Neural cell (in vitro differentiated cells): Measurements from ENCODE around the gene ZNF407. TPM values are rescaled to one million over a fixed set of nuclear protein-coding genes. Genes with fewer than 3 reads are reported as not detected.

Experiments
- H2AFZ ChIP-seq: fragments of 200-600, 300-800 bp; sonication (generic), shearing (Covaris generic); 2 replicates; pipeline ENCODE4 v1.6.0; 2014; ENCODE audit warnings: low read depth, mild to moderate bottlenecking, antibody characterized with exemption, low read length, moderate library complexity
- H3F3A ChIP-seq: fragments of 200-600 bp; shearing (Covaris generic); 2 replicates; pipeline ENCODE4 v1.6.1; 2016; ENCODE audit warnings: mild to moderate bottlenecking, moderate library complexity, mixed read lengths, antibody characterized with exemption, low read length; ENCODE audit not compliant: insufficient read depth, poor library complexity, severe bottlenecking
- H3K27ac ChIP-seq: fragments of 200-600, 300-800 bp; sonication (generic), shearing (Covaris generic); 2 replicates; pipeline ENCODE4 v1.5.1; 2014; ENCODE audit warnings: mild to moderate bottlenecking, low read length, moderate library complexity
- H3K27me3 ChIP-seq: fragments of 300-800, 200-600 bp; sonication (generic), shearing (Covaris generic); 2 replicates; pipeline ENCODE4 v1.6.0; 2014; ENCODE audit warnings: mild to moderate bottlenecking, low read depth, low read length, moderate library complexity; ENCODE audit not compliant: insufficient read depth
- H3K36me3 ChIP-seq: fragments of 300-800, 200-600 bp; sonication (generic), shearing (Covaris generic); 2 replicates; pipeline ENCODE4 v1.5.1; 2014; ENCODE audit warnings: mild to moderate bottlenecking, antibody characterized with exemption, low read length, moderate library complexity; ENCODE audit not compliant: insufficient read depth
- H3K4me2 ChIP-seq: fragments of 300-800, 200-600 bp; sonication (generic), shearing (Covaris generic); 2 replicates; pipeline ENCODE4 v1.6.0; 2014; ENCODE audit warnings: mild to moderate bottlenecking, low read length
- H3K4me3 ChIP-seq: fragments of 300-800, 200-600 bp; sonication (generic), shearing (Covaris generic); 2 replicates; pipeline ENCODE4 v1.5.1; 2014; ENCODE audit warnings: mild to moderate bottlenecking, low read length, moderate library complexity
- H3K79me2 ChIP-seq: fragments of 200-600 bp; shearing (Covaris generic); replicated peaks from 2 replicates; pipeline ENCODE4 v1.6.0; 2014; ENCODE audit warnings: mild to moderate bottlenecking, low read length, moderate library complexity; ENCODE audit not compliant: insufficient read depth
- H3K9ac ChIP-seq: fragments of 300-800, 200-600 bp; sonication (generic), shearing (Covaris generic); 2 replicates; pipeline ENCODE4 v1.6.1; 2016; ENCODE audit warnings: mild to moderate bottlenecking, low read length, mixed read lengths
- H3K9me2 ChIP-seq: fragments of 200-600 bp; shearing (Covaris generic); 2 replicates; pipeline ENCODE4 v1.6.1; 2016; ENCODE audit warnings: mild to moderate bottlenecking, low read length, mixed read lengths; ENCODE audit not compliant: insufficient read depth
- H3K9me3 ChIP-seq: fragments of 200-600, 300-800 bp; sonication (generic), shearing (Covaris generic); 2 replicates; pipeline ENCODE4 v1.6.1; 2016; ENCODE audit warnings: mild to moderate bottlenecking, mixed run types, low read length, moderate library complexity, mixed read lengths
- H4K20me1 ChIP-seq: fragments of 200-600 bp; shearing (Covaris generic); 2 replicates; pipeline ENCODE4 v1.6.1; 2016; ENCODE audit warnings: mild to moderate bottlenecking, mixed run types; ENCODE audit not compliant: insufficient read depth
- EP300 ChIP-seq: fragments of 450-650 bp; conservative IDR thresholded peaks from 2 replicates; pipeline ENCODE4 v1.6.1; 2014; ENCODE audit warnings: antibody characterized with exemption, mild to moderate bottlenecking, moderate library complexity; ENCODE audit not compliant: poor library complexity, severe bottlenecking
- EZH2 ChIP-seq: fragments of 200-600, 300-800 bp; shearing (Covaris generic), sonication (generic); IDR thresholded peaks from 2 replicates; pipeline ENCODE4 v1.6.1; 2014; ENCODE audit warnings: antibody characterized with exemption, low read length, borderline replicate concordance, mild to moderate bottlenecking; ENCODE audit not compliant: insufficient read depth, poor library complexity, severe bottlenecking
- MXI1 ChIP-seq: fragments of 450-650 bp; conservative IDR thresholded peaks from 2 replicates; pipeline ENCODE4 v1.6.1; 2014; ENCODE audit warnings: antibody characterized with exemption, mild to moderate bottlenecking; ENCODE audit not compliant: poor library complexity, severe bottlenecking
- POLR2AphosphoS5 ChIP-seq: IDR thresholded peaks from 2 replicates; pipeline ENCODE4 v1.6.1; 2012
- RAD21 ChIP-seq: fragments of 450-650 bp; conservative IDR thresholded peaks from 2 replicates; pipeline ENCODE4 v1.6.1; 2014; ENCODE audit warnings: antibody characterized with exemption, mild to moderate bottlenecking, moderate library complexity
- SMC3 ChIP-seq: fragments of 450-650 bp; conservative IDR thresholded peaks from 2 replicates; pipeline ENCODE4 v1.6.1; 2014; ENCODE audit warnings: antibody characterized with exemption, mild to moderate bottlenecking, moderate library complexity; ENCODE audit not compliant: poor library complexity
- TAF1 ChIP-seq: IDR thresholded peaks from 2 replicates; pipeline ENCODE4 v1.6.1; 2012; ENCODE audit warnings: low read depth
- polyA plus RNA-seq: library from polyadenylated mRNA; depleted of rRNA; stranded (reverse); fragments of >200 nt; gene quantifications from 2 replicates; pipeline ENCODE4 v1.2.3, GENCODE V29; 2014
- TF ChIP-seq, protein P1 (sequence below): IDR thresholded peaks from 2 replicates; pipeline ENCODE4 v1.6.1; 2012; ENCODE audit warnings: borderline replicate concordance
- TF ChIP-seq, protein P2 (sequence below): fragments of 450-650 bp; IDR thresholded peaks from 2 replicates; pipeline ENCODE4 v1.5.1; 2014; ENCODE audit warnings: antibody characterized with exemption, mild to moderate bottlenecking, moderate library complexity; ENCODE audit not compliant: poor library complexity, severe bottlenecking

The ZNF407 gene
- polyA plus RNA-seq, 1 donor from 2014 or later = 2.9 TPM

DNA sequence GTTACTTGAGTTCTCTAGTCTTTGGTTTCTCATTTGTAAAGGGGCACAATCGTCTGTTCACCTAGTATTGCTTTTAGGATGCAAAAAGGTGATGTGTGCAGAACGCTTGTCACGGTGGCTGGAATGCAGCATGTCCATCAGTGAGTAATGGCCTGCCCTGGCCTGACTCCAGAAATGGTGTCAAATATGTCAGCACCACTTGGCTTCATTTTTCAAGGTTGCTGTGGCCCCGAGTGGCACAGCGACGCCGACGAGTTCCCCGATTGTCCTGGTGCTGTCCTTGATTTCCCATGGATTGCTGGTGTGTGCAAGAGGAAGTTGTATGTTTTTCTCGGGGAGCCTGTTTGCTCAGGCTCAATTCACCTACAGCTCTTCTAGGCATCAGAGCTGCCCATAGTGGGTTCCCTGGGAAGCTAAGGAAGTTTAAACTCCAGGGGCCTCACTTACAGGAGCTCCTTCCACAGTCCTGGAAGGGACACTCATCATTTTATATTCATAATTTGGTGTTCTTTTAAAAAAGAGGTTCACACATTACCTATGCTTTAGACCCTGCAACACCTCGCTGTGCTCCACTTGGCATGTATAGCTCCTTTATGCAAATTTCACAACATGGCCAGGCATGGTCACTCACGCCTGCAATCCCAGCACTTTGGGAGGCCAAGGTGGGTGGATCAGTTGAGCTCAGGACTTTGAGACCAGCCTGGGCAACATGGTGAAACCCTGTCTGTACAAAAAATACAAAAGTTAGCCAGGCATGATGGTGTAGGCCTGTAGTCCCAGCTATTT, 25.6 kb upstream of the ZNF407 start:
- H3K27me3 ChIP-seq = no peaks in the 10 kb centered on the region
- no peak overlapping the region for H3K27ac ChIP-seq
- H3F3A ChIP-seq = no peaks in the 10 kb centered on the region
- no peaks in the 10 kb centered on the region for H3K9me3 ChIP-seq
- H3K36me3 ChIP-seq = no peaks in the 10 kb centered on the region
- no peaks in the 10 kb centered on the region for H3K9me2 ChIP-seq
- H2AFZ ChIP-seq = no peak overlapping the region
- H3K79me2 ChIP-seq = no peaks in the 10 kb centered on the region
- no peak overlapping the region for H3K4me2 ChIP-seq
- TF ChIP-seq RAD21 = no peak
- no peak for TF ChIP-seq EZH2
- no peak for TF ChIP-seq TAF1
- TF ChIP-seq EP300 = no peak
- TF ChIP-seq, protein P1, sequence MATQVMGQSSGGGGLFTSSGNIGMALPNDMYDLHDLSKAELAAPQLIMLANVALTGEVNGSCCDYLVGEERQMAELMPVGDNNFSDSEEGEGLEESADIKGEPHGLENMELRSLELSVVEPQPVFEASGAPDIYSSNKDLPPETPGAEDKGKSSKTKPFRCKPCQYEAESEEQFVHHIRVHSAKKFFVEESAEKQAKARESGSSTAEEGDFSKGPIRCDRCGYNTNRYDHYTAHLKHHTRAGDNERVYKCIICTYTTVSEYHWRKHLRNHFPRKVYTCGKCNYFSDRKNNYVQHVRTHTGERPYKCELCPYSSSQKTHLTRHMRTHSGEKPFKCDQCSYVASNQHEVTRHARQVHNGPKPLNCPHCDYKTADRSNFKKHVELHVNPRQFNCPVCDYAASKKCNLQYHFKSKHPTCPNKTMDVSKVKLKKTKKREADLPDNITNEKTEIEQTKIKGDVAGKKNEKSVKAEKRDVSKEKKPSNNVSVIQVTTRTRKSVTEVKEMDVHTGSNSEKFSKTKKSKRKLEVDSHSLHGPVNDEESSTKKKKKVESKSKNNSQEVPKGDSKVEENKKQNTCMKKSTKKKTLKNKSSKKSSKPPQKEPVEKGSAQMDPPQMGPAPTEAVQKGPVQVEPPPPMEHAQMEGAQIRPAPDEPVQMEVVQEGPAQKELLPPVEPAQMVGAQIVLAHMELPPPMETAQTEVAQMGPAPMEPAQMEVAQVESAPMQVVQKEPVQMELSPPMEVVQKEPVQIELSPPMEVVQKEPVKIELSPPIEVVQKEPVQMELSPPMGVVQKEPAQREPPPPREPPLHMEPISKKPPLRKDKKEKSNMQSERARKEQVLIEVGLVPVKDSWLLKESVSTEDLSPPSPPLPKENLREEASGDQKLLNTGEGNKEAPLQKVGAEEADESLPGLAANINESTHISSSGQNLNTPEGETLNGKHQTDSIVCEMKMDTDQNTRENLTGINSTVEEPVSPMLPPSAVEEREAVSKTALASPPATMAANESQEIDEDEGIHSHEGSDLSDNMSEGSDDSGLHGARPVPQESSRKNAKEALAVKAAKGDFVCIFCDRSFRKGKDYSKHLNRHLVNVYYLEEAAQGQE = no peak
- TF ChIP-seq MXI1 = no peak
- no peak for TF ChIP-seq POLR2AphosphoS5
- TF ChIP-seq, protein P2, sequence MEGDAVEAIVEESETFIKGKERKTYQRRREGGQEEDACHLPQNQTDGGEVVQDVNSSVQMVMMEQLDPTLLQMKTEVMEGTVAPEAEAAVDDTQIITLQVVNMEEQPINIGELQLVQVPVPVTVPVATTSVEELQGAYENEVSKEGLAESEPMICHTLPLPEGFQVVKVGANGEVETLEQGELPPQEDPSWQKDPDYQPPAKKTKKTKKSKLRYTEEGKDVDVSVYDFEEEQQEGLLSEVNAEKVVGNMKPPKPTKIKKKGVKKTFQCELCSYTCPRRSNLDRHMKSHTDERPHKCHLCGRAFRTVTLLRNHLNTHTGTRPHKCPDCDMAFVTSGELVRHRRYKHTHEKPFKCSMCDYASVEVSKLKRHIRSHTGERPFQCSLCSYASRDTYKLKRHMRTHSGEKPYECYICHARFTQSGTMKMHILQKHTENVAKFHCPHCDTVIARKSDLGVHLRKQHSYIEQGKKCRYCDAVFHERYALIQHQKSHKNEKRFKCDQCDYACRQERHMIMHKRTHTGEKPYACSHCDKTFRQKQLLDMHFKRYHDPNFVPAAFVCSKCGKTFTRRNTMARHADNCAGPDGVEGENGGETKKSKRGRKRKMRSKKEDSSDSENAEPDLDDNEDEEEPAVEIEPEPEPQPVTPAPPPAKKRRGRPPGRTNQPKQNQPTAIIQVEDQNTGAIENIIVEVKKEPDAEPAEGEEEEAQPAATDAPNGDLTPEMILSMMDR = no peak
- TF ChIP-seq SMC3 = no peak
- H4K20me1 ChIP-seq = no peaks in the 10 kb centered on the region
- no peak overlapping the region for H3K9ac ChIP-seq
- no peak overlapping the region for H3K4me3 ChIP-seq

DNA sequence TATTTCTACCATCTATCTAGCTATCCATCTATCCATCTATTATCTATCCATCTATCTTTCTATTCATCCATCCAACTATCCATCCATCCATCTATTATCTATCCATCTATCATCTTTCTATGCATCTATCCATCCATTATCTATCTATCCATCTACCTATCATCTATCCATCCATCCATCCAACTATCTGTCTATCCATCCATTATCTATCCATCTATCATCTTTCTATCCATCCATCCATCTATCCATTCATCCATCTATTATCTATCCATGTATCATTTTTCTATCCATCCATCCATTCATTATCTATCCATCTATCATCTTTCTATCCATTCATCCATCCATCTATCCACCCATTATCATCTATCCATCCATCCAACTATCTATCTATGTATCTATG, 24.6 kb upstream of the ZNF407 start:
- no peaks in the 10 kb centered on the region for H3K27me3 ChIP-seq
- H3K9me3 ChIP-seq = no peaks in the 10 kb centered on the region
- no peak overlapping the region for H3K4me3 ChIP-seq
- TF ChIP-seq MXI1 (no peak), SMC3 (no peak), TAF1 (no peak), EZH2 (no peak), RAD21 (no peak), EP300 (no peak), POLR2AphosphoS5 (no peak)
- TF ChIP-seq, protein P1 = no peak
- TF ChIP-seq, protein P2 = no peak
- no peak overlapping the region for H2AFZ ChIP-seq
- H3K27ac ChIP-seq = no peak overlapping the region
- H3K9ac ChIP-seq = no peak overlapping the region
- no peaks in the 10 kb centered on the region for H3F3A ChIP-seq
- H3K36me3 ChIP-seq = no peaks in the 10 kb centered on the region
- H4K20me1 ChIP-seq = no peaks in the 10 kb centered on the region
- H3K79me2 ChIP-seq = no peaks in the 10 kb centered on the region
- no peaks in the 10 kb centered on the region for H3K9me2 ChIP-seq
- no peak overlapping the region for H3K4me2 ChIP-seq
